ENCODE results near the gene TMEM170A.

TMEM170A gene

DNA sequence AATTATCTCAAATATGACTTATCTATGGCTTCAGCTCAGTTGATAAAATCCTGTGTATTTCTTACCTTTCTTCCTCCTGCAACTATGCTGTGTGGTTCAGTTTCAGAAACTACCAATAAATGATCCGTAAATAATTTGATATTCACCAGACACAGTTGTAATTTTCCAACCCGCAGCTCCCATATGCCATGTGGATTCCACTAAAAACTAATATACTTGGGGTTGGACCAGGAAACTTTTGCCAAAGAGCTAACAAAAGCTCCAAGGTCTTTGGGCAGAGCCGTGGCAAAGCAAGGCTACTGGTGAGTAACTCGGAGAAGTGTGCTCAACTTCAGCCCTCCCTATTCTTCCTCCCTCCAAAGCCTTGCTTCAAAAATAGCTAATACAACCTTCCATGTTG lies 33.1 kb upstream of the TMEM170A start:
- ATAC-seq (ENCODE audit: insufficient read depth, low read depth) (no peak), DNase-seq (no peak)
- H2AFZ ChIP-seq (ENCODE audit: low read depth, low read length): no peak overlapping the region
- H3K4me3 ChIP-seq (ENCODE audit: low read depth in 1 of 2, low read length in 2 of 2): no peak overlapping the region
- no peaks in the 10 kb centered on the region for H3K36me3 ChIP-seq (ENCODE audit: insufficient read depth, low read length)
- H3K4me1 ChIP-seq (ENCODE audit: insufficient read depth, low read length): no peaks in the 10 kb centered on the region
- H3K4me2 ChIP-seq (ENCODE audit: insufficient read depth, low read length): no peak overlapping the region
- no peak overlapping the region for H3K9ac ChIP-seq (ENCODE audit: low read depth, low read length)
- no peaks in the 10 kb centered on the region for H4K20me1 ChIP-seq (ENCODE audit: insufficient read depth, low read length)
- H3K79me2 ChIP-seq (ENCODE audit: insufficient read depth, low read length): no peaks in the 10 kb centered on the region
- H3K27me3 ChIP-seq (ENCODE audit: insufficient read depth, low read length, poor library complexity): no peaks in the 10 kb centered on the region
- TF ChIP-seq EZH2 (IDR thresholded peaks at IDR 0.05; ENCODE audit: borderline replicate concordance, low read depth, low read length, severe bottlenecking): no peak
- TF ChIP-seq, protein P1, sequence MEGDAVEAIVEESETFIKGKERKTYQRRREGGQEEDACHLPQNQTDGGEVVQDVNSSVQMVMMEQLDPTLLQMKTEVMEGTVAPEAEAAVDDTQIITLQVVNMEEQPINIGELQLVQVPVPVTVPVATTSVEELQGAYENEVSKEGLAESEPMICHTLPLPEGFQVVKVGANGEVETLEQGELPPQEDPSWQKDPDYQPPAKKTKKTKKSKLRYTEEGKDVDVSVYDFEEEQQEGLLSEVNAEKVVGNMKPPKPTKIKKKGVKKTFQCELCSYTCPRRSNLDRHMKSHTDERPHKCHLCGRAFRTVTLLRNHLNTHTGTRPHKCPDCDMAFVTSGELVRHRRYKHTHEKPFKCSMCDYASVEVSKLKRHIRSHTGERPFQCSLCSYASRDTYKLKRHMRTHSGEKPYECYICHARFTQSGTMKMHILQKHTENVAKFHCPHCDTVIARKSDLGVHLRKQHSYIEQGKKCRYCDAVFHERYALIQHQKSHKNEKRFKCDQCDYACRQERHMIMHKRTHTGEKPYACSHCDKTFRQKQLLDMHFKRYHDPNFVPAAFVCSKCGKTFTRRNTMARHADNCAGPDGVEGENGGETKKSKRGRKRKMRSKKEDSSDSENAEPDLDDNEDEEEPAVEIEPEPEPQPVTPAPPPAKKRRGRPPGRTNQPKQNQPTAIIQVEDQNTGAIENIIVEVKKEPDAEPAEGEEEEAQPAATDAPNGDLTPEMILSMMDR (IDR thresholded peaks at IDR 0.05; ENCODE audit: borderline replicate concordance, extremely low read depth, low read length, poor library complexity, severe bottlenecking): no peak
- no peak overlapping the region for H3K27ac ChIP-seq (ENCODE audit: low read length)
- H3K9me3 ChIP-seq (ENCODE audit: insufficient read depth, low read length, severe bottlenecking): no peaks in the 10 kb centered on the region

DNA sequence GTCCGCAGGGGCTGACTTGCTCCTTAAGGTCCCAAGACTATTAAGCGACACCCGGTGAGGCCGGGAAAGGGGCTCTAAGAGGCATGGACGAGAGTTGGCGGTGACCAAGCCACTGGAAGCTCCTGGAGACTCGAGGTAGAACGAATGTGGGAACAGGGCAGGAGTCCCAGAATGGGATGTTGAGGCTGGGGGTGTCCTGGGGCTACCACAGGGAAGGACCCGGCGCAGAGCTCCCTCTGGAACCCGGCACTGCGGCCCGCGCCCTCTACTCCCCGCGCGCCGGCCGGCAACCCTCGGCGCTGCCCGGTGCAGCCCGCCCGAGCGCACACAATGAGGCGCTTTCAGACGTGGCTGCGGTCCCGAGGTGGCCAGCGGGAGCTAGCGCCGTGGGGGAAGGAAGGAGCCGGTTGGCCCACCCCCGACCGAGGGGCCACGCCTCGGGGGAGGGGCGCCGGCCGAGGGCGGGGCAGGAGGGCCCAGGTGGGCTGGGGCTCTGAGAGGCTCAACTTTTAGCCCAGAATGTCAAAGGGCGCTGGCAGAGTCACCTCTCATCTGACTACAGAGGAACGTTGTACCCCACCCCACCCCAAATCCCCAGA lies 30.7 kb upstream of the TMEM170A start, which contains the start of gene CHST6:
Gene CHST6 (minus strand): TSS at position 366 of the 599 bp plus-strand sequence. CDS start 15,613 bp downstream, outside the sequence.
- Histone ChIP-seq H3K4me3 (ENCODE audit: low read depth in 1 of 2, low read length in 2 of 2) (no peak within 1 kb of the TSS), H2AFZ (ENCODE audit: low read depth, low read length) (no peak within 1 kb of the TSS), H3K79me2 (ENCODE audit: insufficient read depth, low read length) (no peaks in the 10 kb centered on the region), H3K9ac (ENCODE audit: low read depth, low read length) (no peak within 1 kb of the TSS), H3K36me3 (ENCODE audit: insufficient read depth, low read length) (no peaks in the 10 kb centered on the region), H3K9me3 (ENCODE audit: insufficient read depth, low read length, severe bottlenecking) (no peaks in the 10 kb centered on the region), H3K27ac (ENCODE audit: low read length) (no peak within 1 kb of the TSS), H3K4me1 (ENCODE audit: insufficient read depth, low read length) (no peaks in the 10 kb centered on the region), H4K20me1 (ENCODE audit: insufficient read depth, low read length) (no peaks in the 10 kb centered on the region), H3K27me3 (ENCODE audit: insufficient read depth, low read length, poor library complexity) (no peaks in the 10 kb centered on the region), H3K4me2 (ENCODE audit: insufficient read depth, low read length) (no peak within 1 kb of the TSS)
- ATAC-seq (ENCODE audit: insufficient read depth, low read depth) (no peak), DNase-seq (no peak)
- TF ChIP-seq, protein P1 (IDR thresholded peaks at IDR 0.05; ENCODE audit: borderline replicate concordance, extremely low read depth, low read length, poor library complexity, severe bottlenecking): no peak
- TF ChIP-seq EZH2 (IDR thresholded peaks at IDR 0.05; ENCODE audit: borderline replicate concordance, low read depth, low read length, severe bottlenecking): no peak

DNA sequence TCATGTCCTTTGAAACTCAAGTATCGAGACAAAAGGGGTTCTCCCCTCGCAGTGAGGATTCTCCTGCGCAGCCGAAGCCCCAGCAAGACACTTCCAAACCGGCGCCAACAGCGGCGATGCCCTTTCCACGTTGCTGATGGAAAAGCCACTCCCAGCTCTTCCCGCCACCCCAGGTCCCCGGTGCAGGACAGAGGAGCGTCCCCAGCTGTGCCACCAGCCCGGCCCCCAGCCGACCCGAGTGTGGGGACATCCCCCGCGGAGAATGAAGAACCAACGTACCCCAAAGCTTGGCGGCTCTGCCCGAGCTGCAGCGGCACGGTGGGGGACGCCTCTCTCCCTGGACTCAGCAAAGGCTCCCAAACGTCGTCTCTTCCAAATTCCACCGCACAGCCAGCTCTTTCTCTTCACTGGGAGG lies 30.2 kb upstream of the TMEM170A start:
- Histone ChIP-seq H3K9me3 (ENCODE audit: insufficient read depth, low read length, severe bottlenecking) (no peaks in the 10 kb centered on the region), H3K36me3 (ENCODE audit: insufficient read depth, low read length) (no peaks in the 10 kb centered on the region), H3K4me2 (ENCODE audit: insufficient read depth, low read length) (no peak overlapping the region), H3K27ac (ENCODE audit: low read length) (no peak overlapping the region), H3K9ac (ENCODE audit: low read depth, low read length) (no peak overlapping the region), H2AFZ (ENCODE audit: low read depth, low read length) (no peak overlapping the region), H3K79me2 (ENCODE audit: insufficient read depth, low read length) (no peaks in the 10 kb centered on the region), H4K20me1 (ENCODE audit: insufficient read depth, low read length) (no peaks in the 10 kb centered on the region), H3K4me1 (ENCODE audit: insufficient read depth, low read length) (no peaks in the 10 kb centered on the region), H3K4me3 (ENCODE audit: low read depth in 1 of 2, low read length in 2 of 2) (no peak overlapping the region), H3K27me3 (ENCODE audit: insufficient read depth, low read length, poor library complexity) (no peaks in the 10 kb centered on the region)
- DNase-seq (no peak), ATAC-seq (ENCODE audit: insufficient read depth, low read depth) (no peak)
- TF ChIP-seq, protein P1 (IDR thresholded peaks at IDR 0.05; ENCODE audit: borderline replicate concordance, extremely low read depth, low read length, poor library complexity, severe bottlenecking): no peak
- TF ChIP-seq EZH2 (IDR thresholded peaks at IDR 0.05; ENCODE audit: borderline replicate concordance, low read depth, low read length, severe bottlenecking): no peak
